GM18499 (cell line): Measurements from ENCODE around the gene TMPRSS12.
"Not testable (repeated sequence)": the region's sequence is repeated elsewhere in the genome, so short reads cannot be mapped to it uniquely, and the experiment has no call there.

Experiments
- ATAC-seq: cut with Tn5 transposase; IDR thresholded peaks from one replicate; pipeline ENCODE4 v1.9.1; 2021; ENCODE audit warnings: moderate number of reproducible peaks; ENCODE audit not compliant: insufficient read depth, unreplicated experiment

TMPRSS12 gene

GRCh38 chr12:50855218-50855617, 12.5 kb downstream of the TMPRSS12 start:
- not testable (repeated sequence) for ATAC-seq

GRCh38 chr12:50855679-50856078, 13.0 kb downstream of the TMPRSS12 start:
- not testable (repeated sequence) for ATAC-seq

GRCh38 chr12:50859621-50860310, 17.0 kb downstream of the TMPRSS12 start:
- no peak for ATAC-seq

- no peak for ATAC-seq
Measured at GRCh38 chr12:50862316-50862715, 19.6 kb downstream of the TMPRSS12 start.

GRCh38 chr12:50865266-50865665, 22.5 kb downstream of the TMPRSS12 start:
- no peak for ATAC-seq

GRCh38 chr12:50868881-50869280, 26.2 kb downstream of the TMPRSS12 start:
- ATAC-seq, result not testable (repeated sequence)

- ATAC-seq, result no peak
Measured at GRCh38 chr12:50882563-50882962, 39.8 kb downstream of the TMPRSS12 start.

- no peak for ATAC-seq
Measured at GRCh38 chr12:50887191-50887590, 44.5 kb downstream of the TMPRSS12 start.

- no peak for ATAC-seq
Measured at GRCh38 chr12:50888666-50889065, 45.9 kb downstream of the TMPRSS12 start.

- ATAC-seq, result no peak
Measured at GRCh38 chr12:50894241-50894640, 51.5 kb downstream of the TMPRSS12 start.

- ATAC-seq, result no peak
Measured at GRCh38 chr12:50901685-50902113, 59.0 kb downstream of the TMPRSS12 start.

- not testable (repeated sequence) for ATAC-seq
Measured at GRCh38 chr12:50908479-50908878, 65.8 kb downstream of the TMPRSS12 start.

GRCh38 chr12:50912361-50912760, 69.6 kb downstream of the TMPRSS12 start:
- not testable (repeated sequence) for ATAC-seq

- ATAC-seq, result no peak
Measured at GRCh38 chr12:50913224-50913623, 70.5 kb downstream of the TMPRSS12 start.

- ATAC-seq, result no peak
Measured at GRCh38 chr12:50914872-50915484, 72.3 kb downstream of the TMPRSS12 start.

GRCh38 chr12:50916292-50916691, 73.6 kb downstream of the TMPRSS12 start:
- ATAC-seq, result no peak

GRCh38 chr12:50918584-50919316, 76.0 kb downstream of the TMPRSS12 start:
- ATAC-seq, result no peak

GRCh38 chr12:50922820-50923219, 80.1 kb downstream of the TMPRSS12 start:
- ATAC-seq, result no peak

- no peak for ATAC-seq
Measured at GRCh38 chr12:50923361-50924130, 80.8 kb downstream of the TMPRSS12 start.

- peak; percentile 13 for ATAC-seq
Measured at GRCh38 chr12:50924131-50924438, 81.4 kb downstream of the TMPRSS12 start.
